Suprapubic skin (tissue), 3 donors: Measurements from ENCODE around the gene ST3GAL5.

Experiments used
- POLR2AphosphoS5 ChIP-seq, 3 donors: sonication (generic); formaldehyde crosslinking; IDR thresholded peaks; one replicate each; pipeline ENCODE4 v1.6.1; 2017; ENCODE audit warnings: antibody characterized with exemption in 3 of 3
- TF ChIP-seq, protein P1 (sequence below), 2 donors: fragments of 200-600 bp in 1 of 2; fragments of 450-650 bp in 1 of 2; sonication (generic) in 1 of 2; IDR thresholded peaks; one replicate each; pipeline ENCODE4 v1.5.1; 2016 to 2019; ENCODE audit warnings: antibody characterized with exemption in 2 of 2, mild to moderate bottlenecking in 1 of 2, moderate library complexity in 1 of 2

- TF ChIP-seq POLR2AphosphoS5 (IDR thresholded peaks at IDR 0.05), result no peak
- TF ChIP-seq, protein P1, sequence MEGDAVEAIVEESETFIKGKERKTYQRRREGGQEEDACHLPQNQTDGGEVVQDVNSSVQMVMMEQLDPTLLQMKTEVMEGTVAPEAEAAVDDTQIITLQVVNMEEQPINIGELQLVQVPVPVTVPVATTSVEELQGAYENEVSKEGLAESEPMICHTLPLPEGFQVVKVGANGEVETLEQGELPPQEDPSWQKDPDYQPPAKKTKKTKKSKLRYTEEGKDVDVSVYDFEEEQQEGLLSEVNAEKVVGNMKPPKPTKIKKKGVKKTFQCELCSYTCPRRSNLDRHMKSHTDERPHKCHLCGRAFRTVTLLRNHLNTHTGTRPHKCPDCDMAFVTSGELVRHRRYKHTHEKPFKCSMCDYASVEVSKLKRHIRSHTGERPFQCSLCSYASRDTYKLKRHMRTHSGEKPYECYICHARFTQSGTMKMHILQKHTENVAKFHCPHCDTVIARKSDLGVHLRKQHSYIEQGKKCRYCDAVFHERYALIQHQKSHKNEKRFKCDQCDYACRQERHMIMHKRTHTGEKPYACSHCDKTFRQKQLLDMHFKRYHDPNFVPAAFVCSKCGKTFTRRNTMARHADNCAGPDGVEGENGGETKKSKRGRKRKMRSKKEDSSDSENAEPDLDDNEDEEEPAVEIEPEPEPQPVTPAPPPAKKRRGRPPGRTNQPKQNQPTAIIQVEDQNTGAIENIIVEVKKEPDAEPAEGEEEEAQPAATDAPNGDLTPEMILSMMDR (IDR thresholded peaks at IDR 0.05), result no peak
Measured at GRCh38 chr2:85840091-85840490, 48.7 kb downstream of the ST3GAL5 start.
